Esophagus muscularis mucosa (tissue), 3 donors: Measurements from ENCODE around the gene ZFP64.

Experiments used
- CTCF ChIP-seq, 3 experiments: fragments of 200-600 bp in 2 of 3; fragments of 450-650 bp in 1 of 3; sonication (generic) in 2 of 3; IDR thresholded peaks; one replicate each; pipeline ENCODE4 v1.5.1; 2017 to 2019; ENCODE audit warnings: antibody characterized with exemption in 3 of 3, mild to moderate bottlenecking in 2 of 3, moderate library complexity in 1 of 3
- POLR2A ChIP-seq: fragments of 450-650 bp; IDR thresholded peaks from one replicate; pipeline ENCODE4 v1.6.1; 2017; ENCODE audit warnings: antibody characterized with exemption, moderate library complexity, mild to moderate bottlenecking, low read depth

GRCh38 chr20:52139986-52140385 is 51.6 kb downstream of the ZFP64 start:
- TF ChIP-seq CTCF (IDR thresholded peaks at IDR 0.05) = no peak
- no peak for TF ChIP-seq POLR2A
